Measurements from ENCODE around the gene TTC13.

The TTC13 gene

DNA sequence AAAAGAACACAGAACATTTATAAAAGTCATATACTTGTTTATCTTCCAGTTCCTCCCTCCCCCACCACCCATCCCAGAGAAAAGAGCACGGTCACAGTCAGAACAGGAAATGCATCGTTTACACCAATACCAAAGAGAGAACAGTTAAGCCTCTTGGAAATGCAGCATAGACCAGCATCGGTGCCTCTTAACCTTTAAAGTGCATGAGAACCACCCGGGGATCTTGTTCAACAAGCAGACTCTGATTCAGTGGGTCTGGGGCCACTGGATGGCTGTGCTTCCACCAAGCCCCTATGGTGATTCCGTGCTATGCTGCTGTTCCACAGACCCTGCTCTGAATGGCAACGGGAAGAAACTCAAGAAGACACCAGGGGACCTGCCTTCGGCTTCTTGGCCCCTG, 42.2 kb upstream of the TTC13 start:
- peak in 1 of 2 donors; percentile 22 for DNase-seq (ENCODE audit: low read depth in 2 of 2)
- H3K4me3 ChIP-seq (replicated peaks in 1 of 2; ENCODE audit: low read depth in 2 of 2, low read length in 2 of 2): no peak overlapping the region
- TF ChIP-seq, protein P1, sequence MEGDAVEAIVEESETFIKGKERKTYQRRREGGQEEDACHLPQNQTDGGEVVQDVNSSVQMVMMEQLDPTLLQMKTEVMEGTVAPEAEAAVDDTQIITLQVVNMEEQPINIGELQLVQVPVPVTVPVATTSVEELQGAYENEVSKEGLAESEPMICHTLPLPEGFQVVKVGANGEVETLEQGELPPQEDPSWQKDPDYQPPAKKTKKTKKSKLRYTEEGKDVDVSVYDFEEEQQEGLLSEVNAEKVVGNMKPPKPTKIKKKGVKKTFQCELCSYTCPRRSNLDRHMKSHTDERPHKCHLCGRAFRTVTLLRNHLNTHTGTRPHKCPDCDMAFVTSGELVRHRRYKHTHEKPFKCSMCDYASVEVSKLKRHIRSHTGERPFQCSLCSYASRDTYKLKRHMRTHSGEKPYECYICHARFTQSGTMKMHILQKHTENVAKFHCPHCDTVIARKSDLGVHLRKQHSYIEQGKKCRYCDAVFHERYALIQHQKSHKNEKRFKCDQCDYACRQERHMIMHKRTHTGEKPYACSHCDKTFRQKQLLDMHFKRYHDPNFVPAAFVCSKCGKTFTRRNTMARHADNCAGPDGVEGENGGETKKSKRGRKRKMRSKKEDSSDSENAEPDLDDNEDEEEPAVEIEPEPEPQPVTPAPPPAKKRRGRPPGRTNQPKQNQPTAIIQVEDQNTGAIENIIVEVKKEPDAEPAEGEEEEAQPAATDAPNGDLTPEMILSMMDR (IDR thresholded peaks at IDR 0.05; ENCODE audit: low read depth, low read length): no peak

DNA sequence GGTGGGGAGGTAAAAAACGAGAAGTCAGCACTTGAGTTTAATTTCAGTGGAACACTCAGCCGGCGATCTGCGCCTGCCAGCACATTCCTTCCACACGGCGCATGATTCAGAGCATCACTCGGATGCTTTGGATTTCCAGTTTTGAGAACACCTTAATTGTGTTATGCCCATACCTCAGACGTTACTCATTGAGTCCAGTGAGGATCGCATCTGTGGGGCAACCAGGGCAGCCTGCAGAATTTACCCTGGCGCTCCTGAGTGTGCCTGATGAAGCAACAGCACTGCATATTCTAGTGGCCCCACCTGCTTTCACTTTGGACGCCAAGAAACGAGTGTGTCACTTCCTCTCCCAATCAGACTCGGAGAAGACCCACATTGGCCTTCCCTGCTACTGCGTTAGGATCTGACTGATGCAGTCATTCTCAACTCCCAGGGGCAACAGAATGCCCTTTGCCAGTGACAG, 41.5 kb upstream of the TTC13 start:
- no peak overlapping the region for H3K4me3 ChIP-seq (replicated peaks in 1 of 2; ENCODE audit: low read depth in 2 of 2, low read length in 2 of 2)
- DNase-seq (ENCODE audit: low read depth in 2 of 2): peak; percentile 12 to 36
- TF ChIP-seq, protein P1 (IDR thresholded peaks at IDR 0.05; ENCODE audit: low read depth, low read length): no peak

DNA sequence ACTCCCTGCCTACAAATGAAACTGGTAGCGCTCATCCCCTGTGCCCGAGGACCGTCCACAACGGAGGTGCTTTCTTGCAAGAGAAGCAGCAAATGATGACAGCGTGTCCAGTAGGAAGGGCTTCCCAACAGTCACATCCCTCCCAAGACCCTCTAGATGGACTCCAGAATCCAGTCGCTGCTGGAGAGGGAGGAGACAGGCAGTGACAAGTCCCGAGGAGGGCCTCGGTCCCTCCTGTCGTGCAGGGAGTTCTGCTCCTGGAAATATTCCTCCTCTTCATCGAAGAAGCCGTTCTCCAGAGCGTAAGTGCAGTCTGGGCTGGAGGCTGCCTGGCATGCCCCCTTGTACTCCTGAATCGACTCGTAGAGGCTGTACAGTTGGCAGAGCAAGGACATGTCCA, 41.0 kb upstream of the TTC13 start:
- H3K4me3 ChIP-seq (replicated peaks in 1 of 2; ENCODE audit: low read depth in 2 of 2, low read length in 2 of 2): no peak overlapping the region
- TF ChIP-seq, protein P1 (IDR thresholded peaks at IDR 0.05; ENCODE audit: low read depth, low read length): no peak
- no peak for DNase-seq (ENCODE audit: low read depth in 2 of 2)

DNA sequence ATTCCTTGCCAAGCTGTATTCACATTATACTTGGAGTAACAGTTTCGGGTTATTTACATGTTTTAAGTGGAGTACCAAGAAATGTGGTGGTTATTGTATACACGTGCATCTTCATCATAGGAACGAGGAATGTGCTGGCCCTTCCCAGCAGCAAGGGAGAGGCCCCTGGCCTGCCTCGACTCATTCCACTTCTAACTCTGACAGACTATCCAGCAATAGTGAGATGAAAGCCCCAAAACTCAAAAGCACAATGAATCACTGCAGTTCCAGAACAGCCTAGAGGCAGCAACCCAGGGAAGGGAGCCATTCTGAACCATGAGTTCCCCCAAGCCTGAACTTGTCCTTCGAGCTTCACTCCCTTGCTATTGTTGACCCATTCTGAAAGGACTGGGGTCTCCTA, 38.3 kb upstream of the TTC13 start:
- TF ChIP-seq, protein P1 (IDR thresholded peaks at IDR 0.05; ENCODE audit: low read depth, low read length): no peak

DNA sequence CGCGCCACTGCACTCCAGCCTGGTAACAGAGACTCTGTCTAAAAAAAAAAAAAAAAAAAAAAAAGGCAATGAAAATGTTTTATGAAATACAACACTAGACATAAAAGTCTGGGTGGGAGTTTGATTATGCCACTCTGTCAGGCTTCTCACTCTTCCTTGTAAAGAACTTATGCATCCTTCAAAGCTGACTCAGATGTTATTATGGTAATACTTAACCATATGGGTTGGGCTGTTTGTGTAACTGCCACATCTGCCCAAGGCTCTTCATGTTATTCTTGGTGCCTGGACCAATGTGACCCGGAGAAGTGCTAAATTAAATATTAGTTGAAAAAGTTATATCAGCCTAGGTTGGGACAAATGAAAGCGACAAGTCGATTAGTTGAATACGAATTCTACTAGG, 37.6 kb upstream of the TTC13 start:
- no peak overlapping the region for H3K4me3 ChIP-seq (replicated peaks in 1 of 2; ENCODE audit: low read depth in 2 of 2, low read length in 2 of 2)
- TF ChIP-seq, protein P1 (IDR thresholded peaks at IDR 0.05; ENCODE audit: low read depth, low read length): no peak
- DNase-seq (ENCODE audit: low read depth in 2 of 2): no peak

More for the DNA sequence above, 38.3 kb upstream of the TTC13 start:
- DNase-seq (ENCODE audit: low read depth in 2 of 2): no peak
- H3K4me3 ChIP-seq (replicated peaks in 1 of 2; ENCODE audit: low read depth in 2 of 2, low read length in 2 of 2): no peak overlapping the region

DNA sequence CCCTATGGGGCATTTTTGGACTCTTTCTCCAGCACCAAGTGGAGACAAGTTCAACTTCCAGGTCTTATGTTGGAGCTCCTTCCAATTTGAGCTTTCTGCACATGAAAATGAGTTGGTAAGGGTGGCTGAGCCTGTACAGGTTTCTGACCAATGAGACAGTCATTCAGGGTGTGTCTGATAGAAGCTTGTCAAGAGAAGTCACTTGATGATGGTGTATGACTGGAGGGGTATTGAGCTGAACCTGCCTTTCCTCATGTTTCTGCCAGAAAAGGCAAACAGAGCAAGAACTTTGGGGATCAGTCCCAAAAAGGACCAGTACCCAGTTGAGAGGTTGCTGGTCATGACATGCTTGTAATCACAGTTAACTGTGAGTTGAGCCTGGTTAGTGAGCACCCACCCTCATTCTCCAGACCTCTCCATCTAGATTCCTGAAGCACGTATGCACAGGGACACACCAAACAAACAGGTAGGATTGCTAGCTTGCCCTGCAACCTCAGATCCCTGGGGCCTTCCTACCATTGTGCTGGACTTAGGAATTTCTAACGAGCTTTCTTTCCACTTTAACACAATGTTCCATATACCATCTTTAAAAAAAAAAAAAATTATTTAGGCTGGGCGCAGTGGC, 34.8 kb upstream of the TTC13 start:
- H3K4me3 ChIP-seq (replicated peaks in 1 of 2; ENCODE audit: low read depth in 2 of 2, low read length in 2 of 2): no peak overlapping the region
- no peak for DNase-seq (ENCODE audit: low read depth in 2 of 2)
- TF ChIP-seq, protein P1 (IDR thresholded peaks at IDR 0.05; ENCODE audit: low read depth, low read length): no peak

DNA sequence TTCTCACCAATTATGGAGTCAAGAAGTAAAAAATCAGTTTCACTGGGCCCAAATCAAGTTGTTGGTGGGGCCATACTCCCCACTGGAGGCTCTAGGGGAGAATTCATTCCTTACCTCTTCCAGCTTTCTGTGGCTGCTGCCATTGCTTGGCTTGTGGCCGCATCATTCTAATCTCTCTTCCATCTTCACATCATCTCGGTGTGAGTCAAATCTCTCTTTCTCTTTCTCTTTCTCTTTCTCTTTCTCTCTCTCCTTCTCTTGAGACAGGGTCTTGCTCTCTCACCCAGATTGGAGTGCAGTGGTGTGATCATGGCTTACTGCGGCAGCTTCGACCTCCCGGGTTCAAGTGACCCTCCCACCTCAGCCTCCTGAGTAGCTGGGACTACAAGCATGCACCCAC, 33.3 kb upstream of the TTC13 start:
- TF ChIP-seq, protein P1 (IDR thresholded peaks at IDR 0.05; ENCODE audit: low read depth, low read length): no peak
- H3K4me3 ChIP-seq (replicated peaks in 1 of 2; ENCODE audit: low read depth in 2 of 2, low read length in 2 of 2): no peak overlapping the region
- no peak for DNase-seq (ENCODE audit: low read depth in 2 of 2)

All from cardiac fibroblast (primary cell).